Activated naive CD4-positive, alpha-beta T cell (primary cell): ENCODE data around the gene UBB.
A peak's percentile ranks its signal among the peaks of the same experiment; 100 is the strongest.

Experiments used
- DNase-seq, 4 experiments: peaks; one replicate each; lab custom pipeline; 2025; lab: John Stamatoyannopoulos, UW

The UBB gene

GRCh38 chr17:16419074-16419928, 38.4 kb downstream of the UBB start:
- DNase-seq = no peak

- DNase-seq = peak in 1 of 4 experiments; percentile 21
These were observed 39.0 kb downstream of the UBB start for GRCh38 chr17:16419929-16420271.

- no peak for DNase-seq
These were observed 41.5 kb downstream of the UBB start for GRCh38 chr17:16422416-16422815.

DNA sequence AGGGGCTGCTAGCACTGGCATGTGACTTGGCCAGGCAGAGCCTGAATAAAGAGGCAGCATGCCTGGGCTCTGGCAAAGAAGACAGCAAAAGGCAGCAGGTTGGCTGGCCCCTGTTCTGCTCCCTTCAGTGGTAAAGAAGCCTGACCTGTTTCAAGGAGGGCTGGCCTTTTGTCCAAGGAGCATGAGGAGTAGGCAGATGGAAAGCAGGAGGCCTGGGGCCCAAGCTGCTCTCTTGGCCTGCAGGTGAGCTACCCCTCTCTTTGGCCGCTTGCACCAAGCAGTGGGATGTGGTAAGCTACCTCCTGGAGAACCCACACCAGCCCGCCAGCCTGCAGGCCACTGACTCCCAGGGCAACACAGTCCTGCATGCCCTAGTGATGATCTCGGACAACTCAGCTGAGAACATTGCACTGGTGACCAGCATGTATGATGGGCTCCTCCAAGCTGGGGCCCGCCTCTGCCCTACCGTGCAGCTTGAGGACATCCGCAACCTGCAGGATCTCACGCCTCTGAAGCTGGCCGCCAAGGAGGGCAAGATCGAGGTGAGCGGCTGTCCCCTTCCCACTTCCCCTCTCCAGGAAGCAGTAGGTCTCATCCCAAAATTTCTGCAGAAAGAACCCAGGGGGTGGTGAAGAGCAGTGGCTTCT, 42.5 kb downstream of the UBB start:
- DNase-seq = no peak

GRCh38 chr17:16425202-16425601, 44.3 kb downstream of the UBB start:
- DNase-seq = no peak

GRCh38 chr17:16425698-16426659, 45.1 kb downstream of the UBB start:
- no peak for DNase-seq

DNA sequence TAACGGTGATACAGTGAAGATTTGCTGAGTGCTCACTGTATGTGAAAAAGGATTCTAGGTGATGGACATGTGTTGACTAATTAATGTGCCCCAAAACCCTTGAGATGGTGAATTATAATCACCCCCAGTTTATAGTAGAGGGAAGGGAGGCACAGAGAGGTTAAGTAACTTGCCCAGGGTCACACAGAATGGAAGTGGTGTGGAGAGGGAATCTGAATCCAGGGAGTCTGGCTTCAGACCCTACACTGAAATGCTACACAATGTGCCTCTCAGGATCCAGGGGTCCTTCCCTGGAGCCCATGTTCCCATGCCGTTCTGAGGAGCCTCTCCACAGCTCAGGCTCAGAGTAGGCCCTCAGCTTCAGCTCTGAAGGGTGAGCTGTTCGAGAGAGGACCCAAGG, 46.1 kb downstream of the UBB start:
- no peak for DNase-seq

DNA sequence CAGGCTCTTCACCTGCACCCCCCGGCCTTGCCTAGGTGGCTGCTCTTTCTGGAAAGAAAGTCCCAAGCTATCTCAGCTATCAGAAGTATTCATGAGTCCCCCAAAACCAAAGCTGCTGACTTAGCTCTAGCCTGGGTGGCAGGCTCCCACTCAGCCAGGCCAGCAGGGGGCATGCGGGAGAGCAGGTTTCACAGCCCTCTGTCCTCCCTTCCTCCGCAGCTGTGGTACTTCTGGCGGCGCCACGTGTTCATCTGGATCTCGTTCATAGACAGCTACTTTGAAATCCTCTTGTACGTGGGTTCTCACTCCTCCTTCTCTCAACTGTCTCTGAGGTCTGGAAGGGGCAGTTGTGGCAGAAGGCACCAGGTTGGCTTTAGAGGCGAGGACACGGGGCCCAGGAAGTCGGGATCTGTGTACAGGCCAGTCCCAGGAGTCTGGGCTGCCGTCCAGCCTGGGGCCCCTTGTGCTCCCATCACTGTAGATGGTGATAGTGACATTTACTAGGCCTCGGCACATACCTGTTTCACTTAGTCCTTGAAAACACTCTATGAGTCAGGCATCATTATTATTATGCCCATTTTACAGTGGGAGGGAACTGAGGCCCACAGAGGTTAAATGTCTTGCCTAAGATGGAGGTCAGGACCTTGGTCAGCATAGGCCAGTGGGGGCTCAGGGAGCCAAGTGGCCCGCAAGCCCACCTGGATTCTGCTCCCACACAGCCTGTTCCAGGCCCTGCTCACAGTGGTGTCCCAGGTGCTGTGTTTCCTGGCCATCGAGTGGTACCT, 47.4 kb downstream of the UBB start:
- DNase-seq = peak in 3 of 4 experiments; percentile 20 to 40 (median 33)

DNA sequence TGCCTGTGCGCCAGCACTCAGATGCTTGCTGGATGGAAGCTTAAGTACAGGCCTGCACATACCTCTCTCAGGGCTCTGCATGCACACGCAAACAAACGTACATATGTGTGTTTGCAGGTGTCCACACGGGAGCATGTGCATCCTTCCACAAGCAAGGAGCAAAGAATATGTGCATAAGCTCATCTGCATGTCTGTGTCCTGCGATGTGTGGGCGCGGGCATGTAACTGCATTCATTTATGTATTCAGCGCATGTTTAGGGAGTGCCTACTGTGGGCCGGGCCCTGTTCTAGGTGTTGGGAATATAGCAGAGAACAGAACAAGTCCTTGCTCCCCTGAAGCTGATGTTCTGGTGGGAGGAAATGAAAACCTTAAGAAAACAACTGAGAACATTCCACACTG, 48.2 kb downstream of the UBB start:
- DNase-seq = no peak

DNA sequence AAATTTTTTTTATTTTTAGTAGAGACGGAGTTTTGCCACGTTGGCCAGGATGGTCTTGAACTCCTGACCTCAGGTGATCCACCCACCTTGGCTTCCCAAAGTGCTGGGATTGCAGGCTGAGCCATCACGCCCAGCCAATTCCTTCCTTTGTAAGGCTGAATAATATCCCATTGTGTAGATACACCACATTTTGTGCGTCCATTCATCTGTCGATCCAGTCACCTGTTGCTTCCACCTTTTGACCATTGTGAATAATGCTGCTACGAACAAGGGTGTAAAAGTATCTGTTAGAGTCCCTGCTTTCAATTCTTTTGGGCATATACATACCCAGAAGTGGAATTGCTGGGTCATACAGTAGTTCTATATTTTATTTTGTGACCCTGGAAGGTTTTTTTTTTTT, 49.8 kb downstream of the UBB start:
- no peak for DNase-seq

GRCh38 chr17:16432017-16432416, 51.1 kb downstream of the UBB start:
- DNase-seq = no peak
